Neuronal stem cell (in vitro differentiated cells): ENCODE measurements around the gene CDH2.

Experiments used
- DNase-seq: peaks from one replicate; pipeline ENCODE4 v3.0.0-alpha.2; 2013; ENCODE audit warnings: low spot score
- H2AFZ ChIP-seq: one replicate; pipeline ENCODE4 v1.6.1; 2013; ENCODE audit warnings: mild to moderate bottlenecking, low read length, inconsistent platforms
- H2AK5ac ChIP-seq: 2 replicates; pipeline ENCODE4 v1.6.1; 2013; ENCODE audit warnings: low read depth, mild to moderate bottlenecking, inconsistent platforms, low read length, moderate library complexity, mixed read lengths
- H2BK120ac ChIP-seq: 2 replicates; pipeline ENCODE4 v1.6.1; 2013; ENCODE audit warnings: low read depth, mild to moderate bottlenecking, inconsistent platforms, low read length, moderate library complexity, mixed read lengths
- H2BK12ac ChIP-seq: one replicate; pipeline ENCODE4 v1.6.1; 2013; ENCODE audit warnings: low read length, inconsistent platforms
- H2BK15ac ChIP-seq: 2 replicates; pipeline ENCODE4 v1.6.1; 2013; ENCODE audit warnings: mild to moderate bottlenecking, low read length, inconsistent platforms, mixed read lengths
- H2BK5ac ChIP-seq: one replicate; pipeline ENCODE4 v1.6.1; 2013; ENCODE audit warnings: inconsistent platforms, mild to moderate bottlenecking, low read length, moderate library complexity
- H3K14ac ChIP-seq: one replicate; pipeline ENCODE4 v1.6.1; 2013; ENCODE audit warnings: low read length, inconsistent platforms
- H3K18ac ChIP-seq: 2 replicates; pipeline ENCODE4 v1.6.1; 2013; ENCODE audit warnings: low read length, inconsistent platforms
- H3K23ac ChIP-seq: 2 replicates; pipeline ENCODE4 v1.6.1; 2013; ENCODE audit warnings: low read depth, mild to moderate bottlenecking, mixed read lengths, low read length, inconsistent platforms; ENCODE audit not compliant: poor library complexity
- H3K27ac ChIP-seq: replicated peaks from 3 replicates; pipeline ENCODE4 v1.5.1; 2013; ENCODE audit warnings: low read length, inconsistent platforms
- H3K27me3 ChIP-seq, 3 experiments: 2 replicates each; pipeline ENCODE4 v1.6.1; 2013; ENCODE audit warnings: low read length in 3 of 3, mild to moderate bottlenecking in 2 of 3, inconsistent platforms in 1 of 3, low read depth in 1 of 3, mixed read lengths in 1 of 3, moderate library complexity in 1 of 3; ENCODE audit not compliant: control insufficient read depth in 3 of 3, insufficient read depth in 3 of 3
- H3K36me3 ChIP-seq, 2 donors: replicated peaks in 1 of 2; 2 replicates each; pipeline ENCODE4 v1.6.1; 2013; ENCODE audit warnings: low read length in 2 of 2; ENCODE audit not compliant: control insufficient read depth in 2 of 2, insufficient read depth in 2 of 2
- H3K4ac ChIP-seq: 2 replicates; pipeline ENCODE4 v1.6.1; 2013; ENCODE audit warnings: inconsistent platforms, mild to moderate bottlenecking, low read length, moderate library complexity
- H3K4me1 ChIP-seq, 2 donors: 1 replicate in 1 of 2; 2 replicates in 1 of 2; pipeline ENCODE4 v1.6.1; 2013; ENCODE audit warnings: low read length in 2 of 2, low read depth in 1 of 2; ENCODE audit not compliant: control insufficient read depth in 2 of 2, insufficient read depth in 1 of 2
- H3K4me2 ChIP-seq: one replicate; pipeline ENCODE4 v1.6.1; 2013; ENCODE audit warnings: mild to moderate bottlenecking, low read length, inconsistent platforms; ENCODE audit not compliant: insufficient read depth, poor library complexity, severe bottlenecking
- H3K4me3 ChIP-seq, 2 donors: 2 replicates each; pipeline ENCODE4 v1.5.1; 2013; ENCODE audit warnings: low read length in 2 of 2, mild to moderate bottlenecking in 2 of 2, inconsistent platforms in 1 of 2, moderate library complexity in 1 of 2
- H3K79me1 ChIP-seq: one replicate; pipeline ENCODE4 v1.6.1; 2013; ENCODE audit warnings: low read depth, mild to moderate bottlenecking, inconsistent platforms, low read length, moderate library complexity
- H3K9ac ChIP-seq: one replicate; pipeline ENCODE4 v1.6.1; 2013; ENCODE audit warnings: mild to moderate bottlenecking, low read depth, low read length, inconsistent platforms; ENCODE audit not compliant: poor library complexity
- H3K9me3 ChIP-seq, 2 donors: replicated peaks in 1 of 2; 2 replicates each; pipeline versions ENCODE3 to v1.6.1; 2013; ENCODE audit warnings: low read length in 2 of 2, mild to moderate bottlenecking in 2 of 2, inconsistent platforms in 1 of 2, low read depth in 1 of 2, mixed read lengths in 1 of 2, moderate library complexity in 1 of 2; ENCODE audit not compliant: control insufficient read depth in 2 of 2, insufficient read depth in 1 of 2
- H4K8ac ChIP-seq: one replicate; pipeline ENCODE4 v1.6.1; 2013; ENCODE audit warnings: low read depth, mild to moderate bottlenecking, inconsistent platforms, low read length, moderate library complexity
- H4K91ac ChIP-seq: one replicate; pipeline ENCODE4 v1.6.1; 2013; ENCODE audit warnings: low read length, low read depth, mild to moderate bottlenecking, inconsistent platforms; ENCODE audit not compliant: poor library complexity
- WGBS, 2 donors: extraction: QIAGEN DNeasy Blood & Tissue Kit; methylation state at CpG; one replicate each; pipeline ENCODE4 v1.1.7; 2013; ENCODE audit warnings: missing lambda C conversion rate in 2 of 2, mixed read lengths in 1 of 2; ENCODE audit not compliant: insufficient read length in 2 of 2, insufficient replicate concordance in 1 of 2; ENCODE audit errors: extremely low coverage in 2 of 2; 5-methylcytosine and 5-hydroxymethylcytosine counted together

The CDH2 gene

DNA sequence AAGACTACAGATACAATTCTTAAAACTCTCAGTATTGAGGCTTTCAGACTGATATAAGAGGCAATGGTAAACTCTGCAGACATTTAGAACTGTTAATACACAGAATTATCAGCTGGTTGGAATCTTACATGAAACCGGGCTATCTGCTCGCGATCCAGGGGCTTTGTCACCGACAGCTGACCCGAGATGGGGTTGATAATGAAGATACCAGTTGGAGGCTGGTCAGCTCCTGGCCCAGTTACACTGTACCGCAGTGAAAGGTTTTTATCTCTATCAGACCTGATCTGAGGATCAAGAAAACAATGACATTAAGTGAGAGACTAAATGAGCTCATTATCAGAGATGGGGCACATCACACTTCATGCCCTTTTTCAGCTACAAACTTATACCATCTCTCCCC, 167.3 kb downstream of the CDH2 start:
- H4K91ac ChIP-seq, result no peak overlapping the region
- H3K9me3 ChIP-seq, result no peaks in the 10 kb centered on the region
- no peaks in the 10 kb centered on the region for H3K79me1 ChIP-seq
- no peak overlapping the region for H2BK15ac ChIP-seq
- no peak overlapping the region for H2AK5ac ChIP-seq
- peaks cover 16 to 92% of the 10 kb centered on the region in 2 donors for H3K36me3 ChIP-seq
- no peak overlapping the region for H3K4ac ChIP-seq
- DNase-seq, result no peak
- no peak overlapping the region for H3K27ac ChIP-seq
- peaks cover 3 to 13% of the 10 kb centered on the region in 2 donors for H3K4me1 ChIP-seq
- no peak overlapping the region for H3K4me3 ChIP-seq
- no peak overlapping the region for H2BK120ac ChIP-seq
- no peak overlapping the region for H2BK5ac ChIP-seq
- H2BK12ac ChIP-seq, result no peak overlapping the region
- no peak overlapping the region for H3K9ac ChIP-seq
- no CpG with 5 or more reads among the region's 6 CpGs for WGBS, 2 donors
- H3K14ac ChIP-seq, result no peak overlapping the region
- H3K18ac ChIP-seq, result no peak overlapping the region
- no peak overlapping the region for H4K8ac ChIP-seq
- H2AFZ ChIP-seq, result no peak overlapping the region
- H3K4me2 ChIP-seq, result no peak overlapping the region
- no peaks in the 10 kb centered on the region for H3K27me3 ChIP-seq
- no peak overlapping the region for H3K23ac ChIP-seq

DNA sequence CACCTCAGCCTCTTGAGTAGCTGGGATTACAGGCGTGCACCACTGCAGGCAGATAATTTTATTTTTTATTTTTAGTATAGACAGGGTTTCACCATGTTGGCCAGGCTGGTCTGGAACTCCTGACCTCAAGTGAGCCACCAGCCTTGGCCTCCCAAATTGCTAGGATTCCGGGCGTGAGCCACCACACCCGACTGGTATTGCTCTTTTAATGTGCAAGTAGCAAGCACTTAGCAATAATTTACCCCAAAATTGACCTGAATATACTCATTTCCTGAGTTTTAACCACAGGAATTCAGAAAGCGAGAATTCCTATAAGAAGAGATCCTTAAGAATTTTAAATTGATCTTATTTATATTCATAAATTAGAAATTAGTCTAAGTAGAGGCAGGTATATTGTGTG, 169.1 kb downstream of the CDH2 start:
- H3K27me3 ChIP-seq, result no peaks in the 10 kb centered on the region
- no peak overlapping the region for H3K14ac ChIP-seq
- H3K9ac ChIP-seq, result no peak overlapping the region
- no peak overlapping the region for H3K4ac ChIP-seq
- no CpG with 5 or more reads among the region's 5 CpGs for WGBS, 2 donors
- H2BK12ac ChIP-seq, result no peak overlapping the region
- H2AK5ac ChIP-seq, result no peak overlapping the region
- H3K4me2 ChIP-seq, result no peak overlapping the region
- H3K23ac ChIP-seq, result no peak overlapping the region
- no peak overlapping the region for H2BK120ac ChIP-seq
- H3K9me3 ChIP-seq, result no peaks in the 10 kb centered on the region
- no peak overlapping the region for H4K91ac ChIP-seq
- H3K18ac ChIP-seq, result no peak overlapping the region
- no peak for DNase-seq
- no peak overlapping the region for H4K8ac ChIP-seq
- H2AFZ ChIP-seq, result no peak overlapping the region
- H2BK15ac ChIP-seq, result no peak overlapping the region
- no peak overlapping the region for H3K27ac ChIP-seq
- H2BK5ac ChIP-seq, result no peak overlapping the region
- H3K4me1 ChIP-seq, result peaks cover 2 to 13% of the 10 kb centered on the region in 2 donors
- peaks cover 19 to 99% of the 10 kb centered on the region in 2 donors for H3K36me3 ChIP-seq
- H3K79me1 ChIP-seq, result no peaks in the 10 kb centered on the region
- H3K4me3 ChIP-seq, result no peak overlapping the region

DNA sequence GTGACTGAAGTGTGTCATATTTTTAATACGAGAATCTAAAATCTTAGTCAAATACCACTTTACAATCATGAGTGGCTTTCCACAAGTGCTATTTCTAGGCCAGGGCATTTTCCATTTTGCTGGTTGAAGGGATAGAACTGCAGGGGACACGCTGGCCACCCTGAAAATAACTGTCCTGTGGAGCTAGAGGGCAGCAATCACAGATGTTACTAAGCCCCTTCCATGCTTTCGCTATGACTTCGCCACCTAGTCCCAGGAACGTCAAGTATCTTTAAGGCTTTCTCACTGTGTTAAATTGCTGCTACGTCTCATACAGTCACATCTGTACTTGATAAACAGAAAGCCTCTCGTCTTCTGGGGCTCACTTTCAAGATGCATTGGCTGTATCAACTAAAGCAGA, 171.8 kb downstream of the CDH2 start:
- no peak for DNase-seq
- H3K4ac ChIP-seq, result no peak overlapping the region
- no peak overlapping the region for H3K14ac ChIP-seq
- no peak overlapping the region for H3K9ac ChIP-seq
- H3K18ac ChIP-seq, result no peak overlapping the region
- H3K9me3 ChIP-seq, result peaks cover 0 to 5% of the 10 kb centered on the region in 2 donors
- no CpG with 5 or more reads among the region's 7 CpGs for WGBS, 2 donors
- peaks cover 24 to 99% of the 10 kb centered on the region in 2 donors for H3K36me3 ChIP-seq
- peaks cover 0 to 7% of the 10 kb centered on the region in 2 donors for H3K4me1 ChIP-seq
- H3K79me1 ChIP-seq, result no peaks in the 10 kb centered on the region
- H4K8ac ChIP-seq, result no peak overlapping the region
- no peak overlapping the region for H2BK15ac ChIP-seq
- no peak overlapping the region for H2BK5ac ChIP-seq
- H2AK5ac ChIP-seq, result no peak overlapping the region
- H2BK12ac ChIP-seq, result no peak overlapping the region
- no peak overlapping the region for H3K23ac ChIP-seq
- H3K4me3 ChIP-seq, result no peak overlapping the region
- H4K91ac ChIP-seq, result no peak overlapping the region
- no peaks in the 10 kb centered on the region for H3K27me3 ChIP-seq
- no peak overlapping the region for H2BK120ac ChIP-seq
- H2AFZ ChIP-seq, result no peak overlapping the region
- H3K27ac ChIP-seq, result no peak overlapping the region
- no peak overlapping the region for H3K4me2 ChIP-seq

DNA sequence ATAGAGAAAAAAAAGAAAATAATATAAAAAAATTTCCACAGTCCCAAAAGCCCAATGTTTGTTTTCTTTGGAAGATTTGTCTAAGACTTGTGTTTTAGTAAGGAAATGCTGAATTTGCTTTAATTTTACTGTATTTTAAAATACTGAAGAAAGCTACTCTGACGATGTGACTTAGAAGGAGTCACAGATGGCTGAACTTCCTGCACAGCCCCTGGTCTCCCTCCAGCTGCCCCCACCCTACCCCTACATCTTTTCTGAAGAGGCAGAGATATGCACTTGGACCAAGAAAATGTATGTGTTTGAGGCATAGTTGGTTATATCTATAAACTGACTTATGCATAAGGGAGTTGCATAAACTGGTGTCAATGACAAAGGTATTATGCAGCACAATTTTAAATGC, 172.3 kb downstream of the CDH2 start:
- peaks cover 24 to 99% of the 10 kb centered on the region in 2 donors for H3K36me3 ChIP-seq
- no peak overlapping the region for H3K4ac ChIP-seq
- H3K27ac ChIP-seq, result no peak overlapping the region

More for the DNA sequence above, 172.3 kb downstream of the CDH2 start:
- Histone ChIP-seq H3K27me3 (no peaks in the 10 kb centered on the region), H2AK5ac (no peak overlapping the region), H3K9me3 (peaks cover 0 to 6% of the 10 kb centered on the region in 2 donors), H3K4me1 (peaks cover 0 to under 1% of the 10 kb centered on the region in 2 donors), H3K4me3 (no peak overlapping the region), H4K8ac (no peak overlapping the region), H2BK5ac (no peak overlapping the region), H2BK120ac (no peak overlapping the region), H3K23ac (no peak overlapping the region), H3K4me2 (no peak overlapping the region), H3K9ac (no peak overlapping the region), H3K79me1 (no peaks in the 10 kb centered on the region), H3K14ac (no peak overlapping the region), H2BK15ac (no peak overlapping the region), H2AFZ (no peak overlapping the region), H4K91ac (no peak overlapping the region), H2BK12ac (no peak overlapping the region), H3K18ac (no peak overlapping the region)
- no CpG with 5 or more reads among the region's 1 CpG for WGBS, 2 donors
- DNase-seq, result no peak
